ENCODE measurements around the gene PRKCB. TPM values are rescaled to one million over a fixed set of nuclear protein-coding genes. Genes with fewer than 3 reads are reported as not detected.

PRKCB gene
- total RNA-seq, 4 donors from 2014 or later = 7.0 to 88.3 (median 15.9) TPM

DNA sequence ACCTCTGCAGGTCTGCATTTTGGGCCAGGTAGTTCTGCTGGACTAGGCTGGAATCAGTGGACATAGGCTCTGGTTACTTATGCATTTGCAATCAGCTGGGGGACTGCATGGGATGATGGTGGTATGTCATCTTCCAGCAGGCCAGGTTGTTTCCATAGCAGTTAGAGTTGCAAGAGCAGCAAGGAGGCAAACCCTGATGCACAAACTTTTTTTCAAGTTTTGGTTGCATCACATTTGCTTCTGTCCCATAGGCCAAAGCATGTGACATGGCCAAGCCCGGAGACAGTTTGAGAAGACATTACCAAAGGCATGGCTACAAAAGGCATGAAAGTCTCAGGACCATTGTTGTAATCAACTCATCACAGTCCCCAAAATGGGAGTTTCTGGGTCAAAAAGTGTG, 58.2 kb downstream of the PRKCB start:
- H3K9me3 ChIP-seq = no peaks in the 10 kb centered on the region
- peaks cover 0 to 6% (median 2%) of the 10 kb centered on the region in 4 donors for H3K4me1 ChIP-seq
- DNase-seq = no peak
- no peak overlapping the region for H3K4me3 ChIP-seq
- H3K27ac ChIP-seq = no peak overlapping the region
- no peaks in the 10 kb centered on the region for H3K36me3 ChIP-seq
- TF ChIP-seq, protein P1, sequence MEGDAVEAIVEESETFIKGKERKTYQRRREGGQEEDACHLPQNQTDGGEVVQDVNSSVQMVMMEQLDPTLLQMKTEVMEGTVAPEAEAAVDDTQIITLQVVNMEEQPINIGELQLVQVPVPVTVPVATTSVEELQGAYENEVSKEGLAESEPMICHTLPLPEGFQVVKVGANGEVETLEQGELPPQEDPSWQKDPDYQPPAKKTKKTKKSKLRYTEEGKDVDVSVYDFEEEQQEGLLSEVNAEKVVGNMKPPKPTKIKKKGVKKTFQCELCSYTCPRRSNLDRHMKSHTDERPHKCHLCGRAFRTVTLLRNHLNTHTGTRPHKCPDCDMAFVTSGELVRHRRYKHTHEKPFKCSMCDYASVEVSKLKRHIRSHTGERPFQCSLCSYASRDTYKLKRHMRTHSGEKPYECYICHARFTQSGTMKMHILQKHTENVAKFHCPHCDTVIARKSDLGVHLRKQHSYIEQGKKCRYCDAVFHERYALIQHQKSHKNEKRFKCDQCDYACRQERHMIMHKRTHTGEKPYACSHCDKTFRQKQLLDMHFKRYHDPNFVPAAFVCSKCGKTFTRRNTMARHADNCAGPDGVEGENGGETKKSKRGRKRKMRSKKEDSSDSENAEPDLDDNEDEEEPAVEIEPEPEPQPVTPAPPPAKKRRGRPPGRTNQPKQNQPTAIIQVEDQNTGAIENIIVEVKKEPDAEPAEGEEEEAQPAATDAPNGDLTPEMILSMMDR (IDR thresholded peaks at IDR 0.05) = no peak
- no peak for TF ChIP-seq POLR2A (IDR thresholded peaks at IDR 0.05)
- H3K27me3 ChIP-seq = no peaks in the 10 kb centered on the region

DNA sequence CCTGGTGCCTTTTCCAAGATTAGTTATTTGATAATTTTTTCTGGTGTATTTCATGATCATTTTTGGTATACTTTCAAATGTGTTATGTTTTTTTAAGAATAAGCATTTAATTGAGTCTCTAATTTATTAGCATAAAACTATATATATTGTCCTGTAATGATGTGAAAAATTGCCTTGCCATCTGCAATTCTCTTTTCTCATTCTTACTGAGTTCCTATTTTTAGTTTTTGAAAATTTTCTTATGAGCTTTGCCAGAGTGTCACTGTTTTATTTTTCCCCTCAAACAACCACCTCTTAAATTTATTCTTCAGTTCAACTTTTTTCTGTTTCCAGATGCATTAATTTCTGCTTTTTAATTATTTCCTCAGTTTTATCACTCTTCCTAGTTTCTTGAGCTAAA, 59.3 kb downstream of the PRKCB start:
- TF ChIP-seq, protein P1 (IDR thresholded peaks at IDR 0.05) = no peak
- TF ChIP-seq POLR2A (IDR thresholded peaks at IDR 0.05) = no peak
- H3K4me1 ChIP-seq = peaks cover 0 to 6% (median 2%) of the 10 kb centered on the region in 4 donors
- H3K27me3 ChIP-seq = no peaks in the 10 kb centered on the region
- DNase-seq = no peak
- no peak overlapping the region for H3K4me3 ChIP-seq
- no peaks in the 10 kb centered on the region for H3K9me3 ChIP-seq
- H3K36me3 ChIP-seq = no peaks in the 10 kb centered on the region
- no peak overlapping the region for H3K27ac ChIP-seq

DNA sequence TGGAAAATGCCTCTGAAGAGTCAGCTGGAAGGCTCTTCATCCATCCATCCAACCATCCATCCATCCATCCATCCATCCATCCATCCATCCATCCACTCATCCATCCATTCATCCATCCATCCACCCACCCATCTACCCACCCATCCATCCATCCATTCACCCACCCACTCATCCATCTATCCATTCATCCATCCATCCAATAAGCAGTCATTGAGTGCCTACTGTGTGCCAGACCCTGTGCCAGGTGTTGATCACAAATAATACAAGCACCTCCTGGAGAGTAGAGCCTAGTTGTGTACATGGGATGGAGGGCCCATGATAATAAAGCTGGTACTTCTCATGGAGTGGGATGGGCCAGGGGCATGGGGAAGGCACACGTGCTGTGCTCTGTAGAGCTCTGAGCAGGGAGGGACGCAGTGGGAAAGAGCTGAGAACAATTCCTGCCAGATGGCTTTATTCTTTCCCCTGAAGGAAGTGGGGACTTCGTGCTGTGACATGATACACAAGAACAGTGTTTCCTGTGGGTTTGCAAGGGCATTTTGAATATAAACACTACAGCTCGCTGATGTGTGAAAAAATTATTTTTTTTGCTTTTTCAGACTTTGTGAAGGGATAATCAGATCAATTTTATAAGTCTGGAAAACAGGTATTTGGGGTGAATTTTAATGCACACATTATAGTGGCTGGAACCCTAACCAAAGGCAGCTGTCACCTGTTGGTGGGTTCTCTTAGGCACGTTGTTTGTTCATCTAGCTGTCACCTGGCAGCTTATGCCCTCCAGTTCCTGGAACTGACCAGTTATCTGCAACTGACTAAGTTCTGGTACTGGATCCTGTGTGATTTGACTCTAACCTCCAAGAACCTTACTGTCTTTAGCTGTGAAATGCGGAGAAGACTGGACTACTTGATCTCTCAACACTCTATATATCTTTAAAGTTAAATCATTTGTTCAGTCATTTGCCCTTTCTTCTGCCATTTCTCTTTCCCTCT, 61.3 kb downstream of the PRKCB start:
- Histone ChIP-seq H3K27ac (peak overlapping the region in 1 of 4 donors; percentile 27), H3K4me3 (no peak overlapping the region), H3K4me1 (peaks cover 0 to 6% (median 2%) of the 10 kb centered on the region in 4 donors), H3K9me3 (no peaks in the 10 kb centered on the region), H3K36me3 (no peaks in the 10 kb centered on the region), H3K27me3 (no peaks in the 10 kb centered on the region)
- TF ChIP-seq POLR2A (IDR thresholded peaks at IDR 0.05) = no peak
- TF ChIP-seq, protein P1 (IDR thresholded peaks at IDR 0.05) = no peak
- no peak for DNase-seq

DNA sequence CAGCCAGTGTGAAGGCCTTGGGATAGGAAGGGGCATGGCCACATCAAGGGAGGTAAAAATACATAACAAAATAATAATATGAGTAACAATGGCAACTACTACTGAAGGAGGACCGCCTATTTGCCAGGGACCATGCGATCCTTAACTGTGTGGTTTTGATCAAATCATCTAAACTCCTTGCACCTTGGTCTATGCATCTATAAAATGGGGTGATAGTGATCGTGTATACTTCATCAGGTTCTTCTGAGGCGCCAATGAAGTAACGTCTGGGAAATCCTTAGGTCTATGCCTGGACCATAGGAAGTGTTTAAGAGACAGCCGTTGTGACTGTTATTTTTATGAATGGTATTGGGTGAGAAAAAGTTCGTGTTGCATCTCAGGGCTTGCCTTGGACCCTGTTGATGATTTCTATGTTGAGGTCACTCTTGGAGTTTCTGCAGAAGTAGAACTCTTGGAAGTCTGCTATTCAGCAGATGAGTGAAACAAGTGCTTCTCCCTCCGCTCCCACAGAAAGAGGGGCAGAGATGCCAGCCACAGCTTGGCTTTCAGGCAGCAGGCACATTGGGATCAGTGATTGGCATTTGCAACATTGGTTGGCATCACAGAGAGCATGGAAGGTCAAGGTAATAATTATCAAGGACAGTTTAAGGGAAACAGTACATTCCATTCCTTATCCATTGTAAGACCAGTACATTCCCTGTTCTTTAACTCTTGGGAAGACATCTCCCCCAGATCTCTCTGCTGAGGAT, 63.1 kb downstream of the PRKCB start:
- Histone ChIP-seq H3K36me3 (no peaks in the 10 kb centered on the region), H3K27me3 (no peaks in the 10 kb centered on the region), H3K9me3 (no peaks in the 10 kb centered on the region), H3K27ac (no peak overlapping the region), H3K4me3 (no peak overlapping the region), H3K4me1 (peaks cover 0 to 6% (median 2%) of the 10 kb centered on the region in 4 donors)
- DNase-seq = no peak
- TF ChIP-seq, protein P1 (IDR thresholded peaks at IDR 0.05) = no peak
- no peak for TF ChIP-seq POLR2A (IDR thresholded peaks at IDR 0.05)

DNA sequence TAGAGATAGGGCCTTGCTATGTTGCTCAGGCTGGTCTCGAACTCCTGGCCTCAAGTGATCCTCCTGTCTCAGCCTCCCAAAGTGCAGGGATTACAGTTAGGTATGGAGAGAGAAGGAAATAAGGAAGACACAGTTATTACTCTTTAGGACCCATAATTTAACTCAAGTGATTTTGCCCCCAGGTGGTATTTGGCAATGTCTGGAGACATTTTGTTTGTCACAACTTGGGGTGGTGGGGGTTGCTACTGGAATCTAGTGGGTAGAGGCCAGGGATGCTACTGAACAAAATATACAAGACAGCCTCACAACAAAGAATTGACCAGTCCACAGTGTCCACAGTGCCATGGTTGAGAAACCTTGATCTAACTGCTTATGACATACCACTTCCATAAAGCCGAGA, 64.1 kb downstream of the PRKCB start:
- Histone ChIP-seq H3K4me1 (peaks cover 0 to 6% (median 2%) of the 10 kb centered on the region in 4 donors), H3K9me3 (no peaks in the 10 kb centered on the region), H3K4me3 (no peak overlapping the region), H3K27me3 (no peaks in the 10 kb centered on the region), H3K36me3 (no peaks in the 10 kb centered on the region), H3K27ac (no peak overlapping the region)
- no peak for TF ChIP-seq POLR2A (IDR thresholded peaks at IDR 0.05)
- TF ChIP-seq, protein P1 (IDR thresholded peaks at IDR 0.05) = no peak
- no peak for DNase-seq
